Prostate gland (tissue), 2 donors: ENCODE data around the gene APOBEC3F. TPM values are rescaled to one million over a fixed set of nuclear protein-coding genes. Genes with fewer than 3 reads are reported as not detected.
A peak's percentile ranks its signal among the peaks of the same experiment; 100 is the strongest.
"Not testable (repeated sequence)": the region's sequence is repeated elsewhere in the genome, so short reads cannot be mapped to it uniquely, and the experiment has no call there.

Experiments used
- DNase-seq: peaks from one replicate; pipeline ENCODE4 v3.0.0-alpha.2; 2019; ENCODE audit warnings: low spot score
- H3K27ac ChIP-seq, 2 donors: fragments of 200-600 bp; sonication (generic); 2 replicates each; pipeline ENCODE4 v1.5.1; 2017 to 2019
- H3K27me3 ChIP-seq: fragments of 200-600 bp; sonication (generic); replicated peaks from 2 replicates; pipeline ENCODE4 v1.5.1; 2019; ENCODE audit not compliant: insufficient read depth
- H3K36me3 ChIP-seq, 2 donors: fragments of 200-600 bp; sonication (generic); 1 replicate in 1 of 2; 2 replicates in 1 of 2; pipeline versions ENCODE4 v1.5.1 to v1.8.1; 2017 to 2019
- H3K4me1 ChIP-seq: fragments of 200-600 bp; sonication (generic); replicated peaks from 2 replicates; pipeline ENCODE4 v1.5.1; 2019
- H3K4me3 ChIP-seq, 2 donors: fragments of 200-600 bp; sonication (generic); 2 replicates each; pipeline ENCODE4 v1.5.1; 2017 to 2019
- H3K9me3 ChIP-seq: fragments of 200-600 bp; sonication (generic); 2 replicates; pipeline ENCODE4 v1.5.1; 2017
- POLR2A ChIP-seq: fragments of 450-650 bp; IDR thresholded peaks from one replicate; pipeline ENCODE4 v1.6.1; 2016; ENCODE audit warnings: antibody characterized with exemption, mild to moderate bottlenecking
- POLR2AphosphoS5 ChIP-seq: sonication (generic); formaldehyde crosslinking; IDR thresholded peaks from one replicate; pipeline ENCODE4 v1.6.1; 2017; ENCODE audit warnings: antibody characterized with exemption
- WGBS: methylation state at CpG from one replicate; pipeline ENCODE4 v1.1.5; 2018; 5-methylcytosine and 5-hydroxymethylcytosine counted together
- intact Hi-C: fragments of 100-400 bp; cut with DNase I; formaldehyde crosslinking; loops from one replicate; pipeline ENCODE4 v1.14.2; 2022
- total RNA-seq, 2 donors: library from RNA; depleted of rRNA; stranded (reverse); fragments of >200 nt; gene quantifications; one replicate each; pipeline ENCODE4 v1.1.0, GENCODE V29; 2016
- TF ChIP-seq, protein P1 (sequence below), 4 experiments: fragments of 200-600 bp in 2 of 4; fragments of 450-650 bp in 2 of 4; sonication (generic) in 2 of 4; IDR thresholded peaks; 1 replicate in 3 of 4; 2 replicates in 1 of 4; pipeline ENCODE4 v1.5.1; 2016 to 2019; ENCODE audit warnings: antibody characterized with exemption in 4 of 4, mild to moderate bottlenecking in 2 of 4, moderate library complexity in 2 of 4

The APOBEC3F gene
- total RNA-seq, 2 donors from 2014 or later = 4.4 to 28.3 TPM

DNA sequence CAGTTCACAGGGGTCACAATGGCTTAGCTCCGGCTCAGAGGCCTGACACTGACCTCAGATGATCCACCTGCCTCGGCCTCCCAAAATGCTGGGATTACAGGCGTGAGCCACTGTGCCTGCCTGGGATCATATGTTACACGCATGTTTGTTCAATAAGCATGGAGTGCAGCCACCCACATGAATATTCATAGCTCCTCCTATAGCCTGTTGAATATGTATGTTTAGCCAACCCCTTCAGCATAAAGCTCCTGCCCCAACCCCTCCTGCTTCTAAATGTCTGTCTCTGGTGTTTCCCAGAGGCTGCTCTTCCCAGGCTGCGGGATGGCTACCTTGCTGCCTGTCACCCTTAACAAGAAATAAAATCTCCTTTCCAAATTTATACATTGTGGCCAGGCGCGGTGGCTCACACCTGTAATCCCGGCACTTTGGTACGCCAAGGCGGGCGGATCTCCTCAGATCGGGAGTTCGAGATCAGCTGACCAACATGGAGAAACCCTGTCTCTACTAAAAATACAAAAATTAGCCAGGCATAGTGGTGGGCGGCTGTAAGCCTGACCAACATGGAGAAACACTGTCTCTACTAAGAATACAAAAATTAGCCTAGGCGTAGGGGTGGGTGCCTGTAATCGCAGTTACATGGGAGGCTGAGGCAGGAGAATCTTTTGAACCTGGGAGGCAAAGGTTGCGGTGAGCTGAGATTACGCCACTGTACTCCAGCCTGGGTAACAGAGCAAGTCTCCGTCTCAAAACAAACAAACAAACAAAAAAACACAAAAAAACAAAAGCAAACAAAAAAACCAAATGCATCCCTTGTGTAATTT lies 1.1 kb upstream of the APOBEC3F start:
- H3K9me3 ChIP-seq = no peaks in the 10 kb centered on the region
- H3K4me3 ChIP-seq = no peak overlapping the region
- WGBS = 95% methylated on average over 19 of the region's 19 CpGs
- intact Hi-C loops = no loop called here
- H3K4me1 ChIP-seq = no peaks in the 10 kb centered on the region
- H3K36me3 ChIP-seq = no peaks in the 10 kb centered on the region
- TF ChIP-seq, protein P1, sequence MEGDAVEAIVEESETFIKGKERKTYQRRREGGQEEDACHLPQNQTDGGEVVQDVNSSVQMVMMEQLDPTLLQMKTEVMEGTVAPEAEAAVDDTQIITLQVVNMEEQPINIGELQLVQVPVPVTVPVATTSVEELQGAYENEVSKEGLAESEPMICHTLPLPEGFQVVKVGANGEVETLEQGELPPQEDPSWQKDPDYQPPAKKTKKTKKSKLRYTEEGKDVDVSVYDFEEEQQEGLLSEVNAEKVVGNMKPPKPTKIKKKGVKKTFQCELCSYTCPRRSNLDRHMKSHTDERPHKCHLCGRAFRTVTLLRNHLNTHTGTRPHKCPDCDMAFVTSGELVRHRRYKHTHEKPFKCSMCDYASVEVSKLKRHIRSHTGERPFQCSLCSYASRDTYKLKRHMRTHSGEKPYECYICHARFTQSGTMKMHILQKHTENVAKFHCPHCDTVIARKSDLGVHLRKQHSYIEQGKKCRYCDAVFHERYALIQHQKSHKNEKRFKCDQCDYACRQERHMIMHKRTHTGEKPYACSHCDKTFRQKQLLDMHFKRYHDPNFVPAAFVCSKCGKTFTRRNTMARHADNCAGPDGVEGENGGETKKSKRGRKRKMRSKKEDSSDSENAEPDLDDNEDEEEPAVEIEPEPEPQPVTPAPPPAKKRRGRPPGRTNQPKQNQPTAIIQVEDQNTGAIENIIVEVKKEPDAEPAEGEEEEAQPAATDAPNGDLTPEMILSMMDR (IDR thresholded peaks at IDR 0.05) = no peak
- TF ChIP-seq POLR2A (no peak), POLR2AphosphoS5 (no peak)
- DNase-seq = no peak
- no peaks in the 10 kb centered on the region for H3K27me3 ChIP-seq
- H3K27ac ChIP-seq = peak overlapping the region in 1 of 2 donors; percentile 88

DNA sequence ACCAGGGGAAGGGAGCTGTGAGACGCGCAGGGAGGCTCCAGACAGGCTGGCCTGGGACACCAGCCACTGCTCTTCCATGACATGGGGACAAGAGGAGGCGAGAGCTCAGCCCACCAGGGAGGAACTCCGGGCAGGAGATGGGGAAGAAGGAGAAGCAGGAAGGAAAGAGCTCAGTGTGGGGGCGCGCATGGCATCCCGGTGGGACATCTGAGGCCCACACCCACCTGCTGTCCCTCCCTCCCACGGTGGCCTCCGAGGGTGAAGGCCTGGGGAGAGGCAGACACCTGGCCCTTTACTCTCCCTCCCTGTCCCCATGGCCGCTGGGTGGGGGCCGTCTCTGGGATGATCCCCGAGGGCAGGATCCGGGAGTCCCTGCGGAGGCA lies 518 bp upstream of the APOBEC3F start:
- H3K36me3 ChIP-seq, DNase-seq, H3K27me3 ChIP-seq, intact Hi-C loops, H3K9me3 ChIP-seq, H3K4me1 ChIP-seq: not testable (repeated sequence)
- peak overlapping the region; percentile 44 to 51 for H3K4me3 ChIP-seq
- WGBS = 30% methylated on average over 11 of the region's 14 CpGs
- peak overlapping the region; percentile 88 for H3K27ac ChIP-seq

DNA sequence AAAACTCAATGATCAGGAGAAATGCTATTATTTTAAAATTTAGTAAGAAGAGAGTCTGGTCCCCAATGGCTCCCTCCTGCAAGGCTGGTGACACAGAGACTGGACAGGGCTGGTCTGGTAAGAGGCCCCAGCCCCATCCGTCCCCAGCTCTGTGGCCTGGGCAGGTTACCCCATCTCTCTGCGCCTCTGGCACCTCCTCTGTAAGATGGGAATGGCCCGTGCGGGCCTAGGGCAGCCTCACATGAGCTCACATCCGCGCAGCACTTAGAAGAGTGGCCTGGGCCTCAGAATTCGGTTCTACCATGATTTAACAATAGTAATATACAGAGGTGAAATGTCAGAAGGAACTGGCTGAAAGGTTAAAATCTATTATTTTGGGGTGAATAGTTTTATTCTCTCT lies 1.2 kb downstream of the APOBEC3F start:
- DNase-seq = no peak
- H3K4me1 ChIP-seq = no peaks in the 10 kb centered on the region
- no peaks in the 10 kb centered on the region for H3K27me3 ChIP-seq
- TF ChIP-seq POLR2A (no peak), POLR2AphosphoS5 (no peak)
- TF ChIP-seq, protein P1 (IDR thresholded peaks at IDR 0.05) = no peak
- no peak overlapping the region for H3K4me3 ChIP-seq
- H3K36me3 ChIP-seq = no peaks in the 10 kb centered on the region
- intact Hi-C loops = no loop called here
- WGBS = 89% methylated on average over 7 of the region's 7 CpGs
- no peak overlapping the region for H3K27ac ChIP-seq
- no peaks in the 10 kb centered on the region for H3K9me3 ChIP-seq

DNA sequence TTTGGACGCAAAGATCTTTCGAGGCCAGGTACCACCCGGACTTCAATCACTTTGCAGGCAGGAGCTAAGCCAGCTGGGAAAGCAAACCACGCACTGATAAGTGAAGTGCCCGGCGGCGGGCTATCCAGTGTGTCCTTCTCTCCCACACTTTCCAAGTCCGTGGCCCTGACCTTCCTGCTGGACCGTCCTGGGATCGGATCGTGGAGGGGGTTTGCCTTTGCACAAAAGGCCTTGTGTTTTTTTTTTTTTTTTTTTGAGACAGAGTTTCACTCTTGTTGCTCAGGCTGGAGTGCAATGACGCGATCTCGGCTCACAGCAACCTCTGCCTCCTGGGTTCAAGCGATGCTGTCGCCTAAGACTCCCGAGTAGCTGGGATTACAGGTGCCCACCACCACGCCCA lies 2.4 kb downstream of the APOBEC3F start:
- H3K4me1 ChIP-seq, H3K4me3 ChIP-seq, intact Hi-C loops, H3K36me3 ChIP-seq, H3K27me3 ChIP-seq, H3K9me3 ChIP-seq, DNase-seq, H3K27ac ChIP-seq: not testable (repeated sequence)
- 94% methylated on average over 18 of the region's 18 CpGs for WGBS

DNA sequence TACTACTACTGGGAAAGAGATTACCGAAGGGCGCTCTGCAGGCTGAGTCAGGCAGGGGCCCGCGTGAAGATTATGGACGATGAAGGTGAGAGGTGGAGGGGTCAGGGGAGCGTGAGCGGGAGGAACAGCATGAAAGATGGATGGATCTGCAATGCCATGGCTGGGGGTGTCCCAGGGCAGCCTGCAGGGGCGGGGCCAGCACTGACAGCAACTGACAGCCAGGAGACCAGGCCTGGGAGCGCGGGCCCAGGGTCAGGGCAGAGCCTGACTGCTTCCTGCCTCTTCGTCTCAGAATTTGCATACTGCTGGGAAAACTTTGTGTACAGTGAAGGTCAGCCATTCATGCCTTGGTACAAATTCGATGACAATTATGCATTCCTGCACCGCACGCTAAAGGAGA lies 4.5 kb downstream of the APOBEC3F start:
- H3K9me3 ChIP-seq, H3K27me3 ChIP-seq, DNase-seq, H3K4me1 ChIP-seq, H3K27ac ChIP-seq, H3K36me3 ChIP-seq, H3K4me3 ChIP-seq, intact Hi-C loops: not testable (repeated sequence)
- 92% methylated on average over 14 of the region's 14 CpGs for WGBS

DNA sequence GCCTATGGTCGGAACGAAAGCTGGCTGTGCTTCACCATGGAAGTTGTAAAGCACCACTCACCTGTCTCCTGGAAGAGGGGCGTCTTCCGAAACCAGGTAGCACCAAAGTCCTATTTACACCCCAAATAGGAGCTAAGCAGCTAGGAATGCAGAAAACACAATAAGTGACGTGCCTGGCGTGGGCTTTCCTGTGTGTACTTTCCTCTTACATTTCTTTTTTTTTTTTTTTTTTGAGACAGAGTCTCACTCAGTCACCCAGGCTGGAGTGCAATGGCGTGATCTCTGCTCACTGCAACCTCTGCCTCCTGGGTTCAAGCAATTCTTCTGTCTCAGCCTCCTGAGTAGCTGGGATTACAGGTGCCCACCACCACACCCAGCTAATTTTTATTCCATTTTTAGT lies 8.8 kb downstream of the APOBEC3F start:
- WGBS = 60% methylated on average over 7 of the region's 7 CpGs
- H3K4me1 ChIP-seq, H3K9me3 ChIP-seq, H3K4me3 ChIP-seq, H3K27me3 ChIP-seq, DNase-seq, H3K27ac ChIP-seq, H3K36me3 ChIP-seq, intact Hi-C loops: not testable (repeated sequence)

DNA sequence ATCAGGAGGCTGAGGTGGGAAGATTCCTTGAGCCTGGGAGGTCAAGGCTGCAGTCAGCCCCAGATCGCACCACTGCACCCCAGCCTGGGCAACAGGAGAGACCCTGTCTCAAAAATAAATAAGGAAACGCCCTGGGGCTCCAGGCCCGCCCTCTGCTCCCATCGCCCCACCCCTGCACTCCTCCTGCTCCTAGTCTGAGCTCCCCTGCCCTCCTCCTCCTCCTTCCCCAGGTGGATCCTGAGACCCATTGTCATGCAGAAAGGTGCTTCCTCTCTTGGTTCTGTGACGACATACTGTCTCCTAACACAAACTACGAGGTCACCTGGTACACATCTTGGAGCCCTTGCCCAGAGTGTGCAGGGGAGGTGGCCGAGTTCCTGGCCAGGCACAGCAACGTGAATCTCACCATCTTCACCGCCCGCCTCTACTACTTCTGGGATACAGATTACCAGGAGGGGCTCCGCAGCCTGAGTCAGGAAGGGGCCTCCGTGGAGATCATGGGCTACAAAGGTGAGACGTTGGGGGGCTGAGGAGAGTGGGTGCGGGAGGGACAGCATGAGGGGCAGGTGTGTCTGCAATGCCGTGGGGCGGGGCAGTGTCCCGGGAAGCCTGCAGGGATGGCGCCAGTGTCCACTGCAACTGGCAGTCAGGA lies 11.3 kb downstream of the APOBEC3F start:
- H3K27me3 ChIP-seq, H3K36me3 ChIP-seq, H3K9me3 ChIP-seq, H3K27ac ChIP-seq, DNase-seq, H3K4me3 ChIP-seq, intact Hi-C loops, H3K4me1 ChIP-seq: not testable (repeated sequence)
- 71% methylated on average over 16 of the region's 18 CpGs for WGBS
